Stimulated activated CD4-positive, alpha-beta T cell treated with anti-CD3 and anti-CD28 coated beads, Interleukin-2, amount 100 ng/mL, for 4 hours (primary cell): ENCODE data around the gene LYAR.
"Not testable (repeated sequence)": the region's sequence is repeated elsewhere in the genome, so short reads cannot be mapped to it uniquely, and the experiment has no call there.

Experiments used
- DNase-seq: peaks from one replicate; pipeline ENCODE4 v3.0.0-alpha.2; 2020; ENCODE audit warnings: low read depth

LYAR gene

DNA sequence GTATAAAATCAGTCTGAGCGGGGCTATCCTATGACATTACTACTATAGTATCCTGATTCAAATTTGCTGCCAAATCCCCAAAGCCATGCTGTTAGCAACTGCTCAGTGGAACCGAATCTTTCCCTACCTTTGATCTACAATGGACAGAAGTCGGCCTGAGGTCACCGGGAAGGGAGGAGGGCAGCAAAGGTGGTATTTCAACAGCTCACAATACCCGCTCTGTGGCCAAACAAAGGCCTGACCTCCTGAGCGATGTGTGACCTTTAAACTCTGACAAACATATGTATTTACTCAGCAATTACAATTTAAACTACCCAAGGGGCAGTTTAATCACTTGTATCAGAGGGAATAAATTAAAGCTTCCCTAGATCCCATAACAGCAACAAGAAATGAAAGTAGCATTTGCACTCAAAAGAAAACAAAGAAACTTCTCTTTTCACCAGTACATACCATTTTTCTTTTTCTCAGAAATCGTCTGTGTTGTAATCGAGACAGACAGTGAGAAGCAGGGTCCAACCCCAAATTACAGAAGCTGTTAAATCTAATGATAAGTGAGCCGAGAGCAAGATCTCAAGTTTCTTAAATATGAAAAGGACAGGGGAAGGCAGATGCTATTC, 30.4 kb downstream of the LYAR start:
- no peak for DNase-seq

GRCh38 chr4:4257705-4258104, 32.2 kb downstream of the LYAR start:
- DNase-seq = not testable (repeated sequence)

- DNase-seq = no peak
Measured at GRCh38 chr4:4256799-4257198, 33.2 kb downstream of the LYAR start.

DNA sequence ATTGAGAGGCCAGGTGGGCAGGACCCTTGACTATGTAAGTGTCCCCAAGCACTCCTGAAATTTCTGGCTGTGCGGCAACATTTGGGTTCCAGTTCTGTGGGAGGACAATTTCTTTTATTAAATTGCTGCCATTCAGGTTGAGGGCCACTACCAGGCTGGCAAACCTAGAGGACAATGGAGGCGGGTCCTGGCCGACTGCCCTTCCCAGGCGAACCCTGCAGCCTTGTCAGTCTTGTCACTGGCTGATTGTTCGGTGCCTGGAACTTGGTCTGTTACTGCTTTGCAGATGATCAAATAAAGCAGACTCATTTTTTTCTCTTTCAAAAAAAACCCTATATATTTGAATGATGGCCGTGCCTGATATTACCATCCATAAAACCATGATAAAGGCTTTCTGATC, 35.3 kb downstream of the LYAR start:
- DNase-seq = no peak

DNA sequence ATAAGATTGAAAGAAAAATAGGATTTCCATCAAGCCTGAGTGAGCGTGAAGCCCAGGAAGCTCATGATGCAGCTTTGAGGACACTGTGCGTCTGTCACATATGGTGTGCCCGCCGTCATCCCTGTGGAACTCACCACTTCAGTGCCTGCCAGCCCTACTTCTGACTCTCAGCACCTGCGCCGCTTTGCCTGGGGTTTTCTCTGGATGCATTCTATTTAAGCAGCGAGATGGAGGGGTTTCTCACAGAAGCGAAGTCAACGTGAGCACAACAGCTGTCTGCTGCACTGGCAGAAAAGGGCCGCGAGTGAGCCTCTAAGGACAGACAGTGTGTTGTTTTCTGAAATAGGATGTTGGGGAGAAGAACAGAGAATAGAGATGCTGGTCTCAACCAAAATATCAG, 35.8 kb downstream of the LYAR start:
- DNase-seq = no peak

- no peak for DNase-seq
Measured at GRCh38 chr4:4249866-4250265, 40.1 kb downstream of the LYAR start.

DNA sequence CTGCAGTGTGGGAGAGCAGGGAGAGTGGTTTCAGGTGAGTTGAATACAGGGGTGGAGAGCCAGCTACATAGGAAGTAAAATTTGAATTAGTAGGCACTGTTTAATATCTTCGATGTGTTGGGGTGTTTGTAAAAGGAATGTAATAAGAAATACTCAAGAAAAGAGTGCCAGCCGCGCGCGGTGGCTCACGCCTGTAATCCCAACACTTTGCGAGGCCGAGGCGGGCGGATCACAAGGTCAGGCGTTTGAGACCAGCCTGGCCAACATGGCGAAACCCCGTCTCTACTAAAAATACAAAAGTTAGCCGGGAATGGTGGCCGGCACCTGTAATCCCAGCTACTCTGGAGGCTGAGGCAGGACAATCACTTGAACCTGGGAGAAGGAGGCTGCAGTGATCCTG, 40.6 kb downstream of the LYAR start:
- not testable (repeated sequence) for DNase-seq

- no peak for DNase-seq
Measured at GRCh38 chr4:4248885-4249203, 41.1 kb downstream of the LYAR start.

DNA sequence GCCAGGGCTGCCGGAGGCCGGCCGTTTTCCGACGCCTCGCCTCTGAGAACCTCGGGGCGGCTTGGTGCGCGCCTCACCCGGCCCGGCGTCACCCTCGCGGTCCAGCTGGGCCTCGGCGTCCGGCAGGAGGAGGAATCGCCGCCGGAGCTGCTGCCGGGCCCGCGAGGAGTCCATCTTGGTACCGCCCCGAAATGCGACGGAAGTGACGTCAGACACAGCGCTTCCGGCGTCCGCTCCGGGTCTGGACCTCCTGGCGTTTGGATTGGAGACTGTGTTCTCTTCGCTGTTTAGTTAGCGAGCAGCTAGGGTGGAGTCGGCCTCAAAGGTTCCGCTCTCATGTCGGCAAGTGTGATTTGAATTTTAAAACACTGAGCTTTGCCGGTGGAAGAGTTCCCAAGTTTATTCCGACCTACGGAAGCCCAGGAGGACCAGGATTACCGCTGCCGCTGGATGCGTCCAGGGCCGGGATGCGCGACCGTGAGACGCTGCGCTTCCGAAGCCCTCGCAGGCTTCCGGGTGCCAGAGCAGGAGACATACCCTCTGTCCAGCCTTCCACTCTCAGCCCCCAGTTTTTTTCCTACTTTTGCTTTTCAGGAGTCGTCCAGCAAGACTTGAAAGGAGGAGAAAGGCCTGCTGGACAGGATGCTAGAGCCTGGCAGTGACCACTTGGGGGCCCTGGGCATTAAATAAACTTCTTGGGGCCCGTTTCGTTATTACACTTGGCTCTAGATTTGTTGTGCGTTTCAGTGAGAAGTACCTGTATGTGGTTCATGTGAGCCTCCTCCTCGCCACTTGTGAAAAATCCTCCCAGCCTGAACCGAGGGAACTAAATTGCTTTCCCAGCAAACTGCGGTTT, 41.7 kb downstream of the LYAR start, which contains the start of gene TMEM128:
Gene TMEM128, minus strand, starts transcription at position 195 of the 856 bp plus-strand sequence. Its CDS starts 21 bp downstream, at position 174.
- DNase-seq = peak; percentile 86

DNA sequence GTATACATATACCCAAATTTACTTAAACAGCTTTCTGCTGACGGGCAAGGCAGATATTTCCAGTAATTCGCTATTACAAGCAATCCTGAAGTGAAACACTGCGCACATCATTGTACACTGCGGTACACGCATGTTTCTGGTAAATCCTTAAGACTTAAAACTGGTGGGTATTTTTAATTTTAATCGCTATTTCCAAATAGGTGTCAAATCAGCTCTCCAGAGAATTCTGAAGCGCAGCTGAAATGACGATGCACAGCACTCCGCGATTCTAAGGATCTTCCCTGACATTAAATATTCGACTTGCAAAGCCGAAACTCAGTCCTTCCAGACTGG, 42.3 kb downstream of the LYAR start:
- DNase-seq = no peak

DNA sequence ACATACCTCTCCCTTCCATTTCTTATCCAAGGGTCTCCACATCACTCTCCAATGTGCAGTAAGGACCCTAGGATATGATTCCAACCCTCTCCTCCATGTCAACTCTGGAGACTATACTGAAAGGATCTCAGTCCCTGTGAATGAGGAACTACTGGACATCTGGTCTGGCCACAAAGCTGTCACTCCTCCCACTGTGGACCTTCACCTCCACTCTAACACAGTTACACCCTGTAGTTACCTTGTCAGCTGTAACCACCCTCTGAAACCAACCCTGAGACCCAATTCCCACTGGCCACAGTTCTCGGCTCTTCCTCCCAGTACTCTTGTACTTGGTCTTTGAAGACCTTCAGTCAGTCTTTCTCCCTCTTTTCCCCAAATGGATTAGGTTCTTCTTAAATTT, 44.8 kb downstream of the LYAR start:
- no peak for DNase-seq

GRCh38 chr4:4239551-4239950, 50.4 kb downstream of the LYAR start:
- DNase-seq = not testable (repeated sequence)

- DNase-seq = no peak
Measured at GRCh38 chr4:4233610-4234009, 56.3 kb downstream of the LYAR start.

- DNase-seq = no peak
Measured at GRCh38 chr4:4228356-4228668, 61.6 kb downstream of the LYAR start.

GRCh38 chr4:4227510-4228355, 62.2 kb downstream of the LYAR start:
- no peak for DNase-seq

- no peak for DNase-seq
Measured at GRCh38 chr4:4226606-4227438, 63.1 kb downstream of the LYAR start, which contains the start of gene OTOP1. Gene OTOP1, minus strand, starts transcription at chr4:4226929. Its CDS starts 65 bp downstream, at chr4:4226864.

DNA sequence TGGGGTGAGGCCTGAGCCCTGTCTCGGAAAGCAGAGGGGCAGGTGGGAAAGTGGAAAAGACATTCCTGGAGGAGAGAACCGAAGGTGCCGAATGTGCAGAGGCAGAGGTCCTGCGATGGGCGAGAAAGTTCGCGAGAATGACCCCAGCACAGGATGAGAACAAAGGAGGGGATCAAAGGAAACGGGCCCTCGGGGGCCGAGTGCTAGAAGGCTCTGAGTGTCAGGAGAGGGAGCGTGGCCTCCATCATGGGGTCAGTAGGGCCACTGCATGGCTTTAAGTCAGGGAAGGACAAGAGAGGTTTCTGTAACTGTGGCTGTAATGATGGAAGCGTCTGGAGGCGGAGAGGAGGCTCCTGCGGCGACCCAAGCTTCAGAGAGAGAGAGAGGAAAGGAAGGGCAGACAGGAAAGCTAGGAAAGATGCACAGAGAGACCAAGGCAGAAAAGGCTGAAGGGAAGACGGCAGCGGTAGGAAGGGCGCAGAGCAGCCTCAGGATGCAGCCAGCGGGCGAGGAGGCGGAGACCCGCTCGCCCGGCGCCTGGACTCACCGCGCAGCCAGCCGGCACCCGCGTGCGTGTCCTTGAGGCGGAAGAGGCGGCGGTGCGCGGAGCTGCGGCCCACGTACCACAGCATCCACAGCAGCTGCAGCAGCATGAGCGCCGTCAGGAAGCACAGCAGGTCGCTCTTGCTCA, 63.9 kb downstream of the LYAR start:
- DNase-seq = no peak
